ENCODE data around the gene ROR1.
"Not testable (repeated sequence)": the region's sequence is repeated elsewhere in the genome, so short reads cannot be mapped to it uniquely, and the experiment has no call there.

Gene ROR1

DNA sequence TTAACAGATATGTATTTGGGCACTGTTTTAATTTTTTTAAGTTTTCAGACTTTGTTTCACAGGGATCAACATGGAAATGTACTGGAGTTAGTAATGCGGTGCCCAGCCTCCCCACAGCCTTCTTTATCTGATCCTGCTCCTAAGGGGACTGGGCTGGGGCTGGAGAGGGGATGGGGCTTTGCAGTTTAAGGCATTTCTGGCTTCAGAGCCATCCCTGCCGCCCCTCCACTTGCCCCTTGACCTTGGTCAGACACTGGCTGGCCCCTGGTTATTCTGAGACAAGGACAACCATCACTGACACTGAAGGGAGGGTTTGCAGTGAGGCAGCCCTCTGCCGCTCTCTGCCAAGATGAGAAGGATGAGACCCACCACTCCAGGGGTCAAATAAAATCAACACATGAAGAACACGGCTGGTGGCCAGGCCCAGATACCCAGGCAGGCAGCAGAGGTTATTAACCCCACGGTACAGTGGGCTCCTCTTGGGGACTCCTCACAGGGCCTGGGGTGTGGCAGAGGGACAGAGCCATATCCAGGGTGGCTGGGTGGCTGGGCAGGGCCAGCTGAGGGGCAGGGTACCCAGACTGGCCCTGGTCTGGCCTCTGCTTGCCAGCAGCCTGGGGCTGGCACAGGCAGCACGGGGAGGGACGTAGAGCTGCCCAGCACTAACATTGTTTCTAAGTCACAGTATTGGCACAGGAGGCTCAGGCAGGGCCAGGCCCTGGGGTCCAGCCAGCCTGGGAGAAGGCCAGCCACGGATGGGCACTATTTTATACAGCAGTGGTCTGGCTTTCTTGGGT, 422.5 kb downstream of the ROR1 start:
- DNase-seq = no peak

DNA sequence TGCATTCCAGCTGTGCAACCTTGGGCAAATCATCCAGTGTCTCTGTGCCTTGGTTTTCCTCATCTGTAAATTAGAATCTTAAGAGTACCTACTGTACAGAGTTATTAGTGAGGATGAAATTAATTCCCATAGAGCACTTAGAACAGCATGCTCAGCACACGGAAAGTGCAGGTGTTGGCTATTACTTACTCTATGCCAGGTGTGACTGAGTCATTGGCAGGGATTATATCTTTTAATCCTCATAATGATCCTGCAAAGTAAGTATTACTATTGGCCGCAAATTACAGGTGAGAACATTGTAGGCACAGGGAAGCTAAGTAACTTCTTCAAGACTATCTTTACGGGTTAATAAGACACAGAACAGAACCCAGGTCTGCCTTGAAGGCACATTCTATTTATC, 423.3 kb downstream of the ROR1 start:
- DNase-seq = no peak

DNA sequence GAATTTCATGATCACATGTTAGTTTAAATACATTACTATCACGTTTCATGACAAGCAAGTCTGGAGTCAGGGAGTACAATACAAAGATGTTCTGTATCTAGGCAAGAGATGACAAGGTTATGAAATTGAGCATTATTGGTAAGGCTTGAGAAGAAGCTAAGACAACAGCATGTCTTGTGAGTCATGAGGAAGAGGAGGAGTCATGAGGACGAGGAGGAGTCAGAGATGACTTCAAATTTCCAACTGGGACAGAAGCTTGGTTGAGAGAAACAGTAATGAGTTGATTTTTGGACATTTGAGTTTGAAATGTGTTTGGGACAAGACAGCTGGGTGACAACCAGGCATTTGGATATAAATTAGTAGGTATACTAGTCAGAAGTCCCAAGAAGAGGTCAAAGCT, 425.3 kb downstream of the ROR1 start:
- DNase-seq = no peak

DNA sequence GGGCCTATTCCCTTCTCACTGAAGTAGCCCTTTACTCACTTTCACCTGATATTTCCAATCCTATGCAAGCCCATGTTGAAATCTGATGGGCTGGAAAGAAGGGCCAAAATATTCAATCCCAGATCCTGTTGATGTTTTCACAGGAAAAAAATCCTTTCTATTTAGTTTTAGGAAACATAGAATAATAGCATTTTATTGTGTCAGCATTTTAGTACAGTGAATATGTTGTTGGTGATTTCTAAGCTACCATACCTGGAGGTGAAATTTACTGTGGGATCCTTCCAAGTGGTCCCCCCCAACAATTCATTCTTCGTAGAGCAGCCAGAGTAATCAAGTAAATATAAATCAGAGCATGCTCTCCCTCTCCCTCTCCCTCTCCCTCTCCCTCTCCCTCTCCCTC, 426.2 kb downstream of the ROR1 start:
- no peak for DNase-seq

DNA sequence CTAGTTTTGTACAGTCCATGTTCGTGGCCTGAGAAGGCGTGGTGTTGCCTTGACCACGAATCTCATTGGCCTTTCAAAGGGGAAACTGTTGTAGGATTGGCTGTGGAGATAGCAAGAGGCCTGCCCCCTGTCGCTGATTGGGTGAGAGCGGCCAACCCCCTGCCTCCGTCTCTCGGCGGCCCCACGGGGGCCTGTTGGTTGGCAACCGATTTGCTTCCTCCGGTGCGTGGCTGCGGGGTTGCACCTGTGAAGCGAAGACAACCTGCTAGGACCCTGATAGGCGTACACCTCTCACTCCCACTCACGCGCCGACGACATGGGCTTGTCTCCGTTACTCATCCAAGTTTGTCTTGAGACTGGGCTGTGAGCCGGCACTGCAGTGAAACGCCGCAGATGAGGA, 429.6 kb downstream of the ROR1 start, which contains the start of gene UBE2U:
TSS of gene UBE2U (plus strand) at position 204 of the 400 bp plus-strand sequence. CDS start 428 bp downstream, outside the sequence.
- no peak for DNase-seq

DNA sequence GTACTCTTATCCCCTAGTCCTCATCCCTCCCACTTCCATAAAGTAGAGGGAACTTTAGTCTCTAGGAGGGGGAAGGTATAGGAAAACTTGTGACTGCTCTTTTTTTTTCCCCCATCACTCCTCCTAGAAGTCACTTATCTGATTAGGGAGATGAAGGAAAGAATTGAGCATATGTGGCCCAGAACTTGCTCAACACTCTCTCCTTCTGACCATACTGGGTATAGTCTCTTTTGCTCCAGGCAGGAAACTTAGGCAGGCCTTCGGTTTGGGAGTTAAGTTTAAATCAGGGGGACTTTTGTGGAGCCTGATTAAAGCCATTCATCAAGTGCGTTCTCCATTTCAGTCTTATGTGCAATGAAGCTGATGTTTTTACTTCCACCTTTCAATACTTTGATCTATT, 435.4 kb downstream of the ROR1 start:
- DNase-seq = no peak

DNA sequence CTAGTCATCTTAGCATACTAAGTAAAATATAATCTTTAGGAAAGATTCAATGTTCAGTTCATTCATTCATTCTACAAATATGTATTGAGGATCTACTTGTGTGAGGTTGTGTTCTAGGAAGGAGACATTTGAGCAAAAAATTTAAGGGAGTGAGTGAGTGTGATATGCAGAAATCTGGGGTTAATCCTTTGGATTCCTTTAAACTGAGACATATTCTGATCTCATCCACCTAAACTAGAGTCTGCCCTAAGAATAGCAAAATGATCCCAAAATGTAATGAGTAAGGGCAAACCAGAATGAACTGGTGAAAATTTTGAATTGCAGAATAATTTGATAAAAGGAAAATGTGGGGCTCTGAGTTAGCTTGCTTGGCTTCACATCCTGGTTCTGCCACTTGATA, 438.2 kb downstream of the ROR1 start:
- peak; percentile 66 for DNase-seq

DNA sequence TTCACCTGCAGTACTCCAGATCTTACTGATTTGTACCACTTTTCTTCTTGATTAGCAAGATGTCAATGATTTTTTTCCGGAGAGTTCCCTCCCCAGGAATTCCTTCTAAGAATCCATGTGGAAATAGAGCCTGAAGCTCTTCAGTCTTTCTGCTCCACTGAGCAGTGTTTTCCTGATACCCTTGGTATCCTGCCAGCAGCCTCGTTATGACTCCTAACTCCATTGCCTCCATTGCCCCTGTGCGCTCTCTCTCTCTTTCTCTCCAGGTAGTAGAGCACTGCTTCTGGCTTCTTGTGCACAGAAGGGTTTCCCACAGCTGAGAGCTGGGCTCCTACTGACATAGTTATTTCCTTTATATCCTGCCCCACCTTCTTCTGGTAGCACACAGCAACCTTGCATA, 441.8 kb downstream of the ROR1 start:
- DNase-seq = no peak

DNA sequence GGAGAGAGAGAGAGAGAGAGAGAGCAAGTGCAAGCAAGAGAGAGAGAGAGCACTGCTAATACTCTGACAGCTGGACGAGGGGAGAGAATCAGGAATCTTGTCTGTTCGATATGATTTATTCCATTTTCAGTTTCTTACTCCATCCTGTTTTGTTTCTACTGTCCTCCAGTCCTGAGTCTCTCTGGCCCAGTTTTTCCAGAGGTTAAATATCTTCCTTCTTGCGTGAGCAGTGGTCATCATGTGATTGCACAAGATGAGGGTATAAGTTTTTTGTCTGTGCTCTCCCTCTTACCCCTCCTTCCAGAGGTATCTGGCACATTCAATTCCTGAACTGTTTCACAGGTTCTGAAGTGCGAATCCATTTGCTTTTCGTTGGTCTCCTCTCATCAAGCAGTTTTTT, 446.4 kb downstream of the ROR1 start:
- no peak for DNase-seq

DNA sequence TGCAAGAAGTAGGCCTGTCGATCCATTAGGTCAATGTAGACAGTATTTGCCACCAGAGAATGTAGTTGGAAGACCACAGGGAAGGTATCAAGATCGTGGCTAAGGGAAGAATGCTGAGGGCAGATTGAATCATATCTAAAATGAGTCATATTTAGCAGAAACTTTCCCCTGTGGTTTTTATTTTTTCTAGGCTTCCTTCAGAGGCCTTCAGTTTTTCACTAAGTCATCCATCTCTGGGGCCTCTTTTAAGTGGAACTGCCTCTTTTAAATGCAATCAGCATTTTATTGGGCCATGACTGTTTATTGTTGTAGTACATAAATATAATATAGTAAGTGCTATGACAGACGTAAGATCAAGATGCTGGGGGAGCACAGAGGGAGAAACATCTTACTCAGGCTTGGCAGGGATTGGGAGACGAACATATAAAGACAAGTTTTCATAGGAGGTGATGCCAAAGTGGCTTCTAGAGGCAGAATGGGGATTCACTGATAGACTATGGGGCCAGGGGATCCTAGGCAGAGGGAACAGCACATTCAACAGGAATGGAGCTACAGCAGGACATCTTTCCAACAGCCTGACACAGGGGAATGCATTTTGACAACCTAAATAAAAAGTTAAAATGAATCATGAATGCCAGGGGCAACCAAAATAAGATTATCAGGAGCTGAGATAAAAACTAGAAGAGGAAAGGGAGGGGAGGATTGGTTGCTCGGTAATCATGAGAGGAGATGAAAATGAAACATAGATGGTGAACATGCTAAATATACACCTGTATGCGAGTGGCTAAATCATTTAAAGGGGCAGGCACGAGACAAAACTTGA, 449.7 kb downstream of the ROR1 start:
- DNase-seq = peak; percentile 79

DNA sequence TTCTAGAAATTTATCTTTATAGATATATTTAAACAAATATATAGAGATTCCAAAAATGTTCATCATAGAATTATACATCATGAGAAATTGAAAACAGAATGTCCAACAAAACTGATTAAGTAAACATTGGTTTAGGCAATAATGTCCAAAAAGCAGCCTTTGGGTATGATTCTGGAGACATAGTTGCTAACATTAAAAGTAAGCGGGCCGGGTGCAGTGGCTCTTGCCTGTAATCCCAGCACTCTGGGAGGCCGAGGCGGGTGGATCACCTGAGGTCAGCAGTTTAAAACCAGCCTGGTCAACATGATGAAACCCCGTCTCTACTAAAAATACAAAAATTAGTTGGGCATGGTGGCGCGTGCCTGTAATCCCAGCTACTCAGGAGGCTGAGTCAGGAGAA, 450.4 kb downstream of the ROR1 start:
- DNase-seq = not testable (repeated sequence)

DNA sequence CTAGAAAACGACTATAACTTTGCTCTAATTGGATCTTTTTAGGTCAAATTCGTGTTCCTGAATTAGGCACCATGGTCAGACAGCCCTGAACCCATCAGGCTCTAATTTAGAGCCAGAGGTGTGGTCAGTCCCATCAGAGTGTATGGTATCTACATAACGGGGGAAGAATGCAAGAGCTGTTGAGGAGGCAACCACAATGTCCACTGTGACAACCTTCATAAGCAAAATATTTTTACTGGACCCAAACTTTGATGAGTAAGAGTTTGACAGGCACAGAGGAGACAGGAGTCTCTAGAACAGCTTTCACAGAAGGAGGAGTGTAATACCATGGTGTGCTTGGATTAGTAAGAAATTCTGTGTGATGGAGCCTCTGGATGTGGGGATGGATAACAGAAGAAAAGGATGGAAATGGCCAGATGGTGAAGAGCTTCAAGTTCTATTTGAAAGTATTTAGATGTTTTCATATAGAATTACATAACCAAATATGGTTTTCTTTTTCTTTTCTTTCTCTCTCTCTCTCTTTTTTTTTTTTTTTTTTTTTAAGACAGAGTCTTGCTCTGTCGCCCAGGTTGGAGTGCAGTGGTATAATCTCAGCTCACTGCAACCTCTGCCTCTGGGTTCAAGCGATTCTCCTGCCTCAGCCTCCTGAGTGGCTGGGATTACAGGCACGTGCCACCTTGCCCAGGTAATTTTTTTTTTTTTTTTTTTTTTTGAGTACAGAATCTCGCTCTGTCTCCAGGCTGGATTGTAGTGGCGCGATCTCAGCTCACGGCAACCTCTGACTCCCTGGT, 454.5 kb downstream of the ROR1 start:
- no peak for DNase-seq

DNA sequence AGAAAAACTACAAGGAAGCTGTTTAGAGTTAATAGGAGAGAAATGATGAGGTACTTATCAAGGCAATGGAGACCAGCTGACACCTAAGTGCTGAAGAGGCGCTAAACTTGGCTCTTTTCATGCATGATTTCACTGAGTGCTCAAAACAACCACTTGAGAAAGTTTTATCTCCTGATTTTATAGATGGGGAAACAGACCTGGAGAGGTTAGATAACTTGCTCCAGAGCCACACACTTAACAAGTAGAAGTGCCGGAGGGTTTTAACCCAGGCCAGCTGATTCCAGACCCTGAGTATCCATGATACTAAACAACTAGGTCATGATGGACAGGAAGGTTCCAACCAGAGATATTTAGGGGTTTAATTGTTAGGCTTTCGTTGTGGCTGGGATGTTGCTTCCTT, 455.5 kb downstream of the ROR1 start:
- no peak for DNase-seq

Data from amniotic stem cell (primary cell).